ENCODE results near the gene KREMEN1.

Gene KREMEN1

DNA sequence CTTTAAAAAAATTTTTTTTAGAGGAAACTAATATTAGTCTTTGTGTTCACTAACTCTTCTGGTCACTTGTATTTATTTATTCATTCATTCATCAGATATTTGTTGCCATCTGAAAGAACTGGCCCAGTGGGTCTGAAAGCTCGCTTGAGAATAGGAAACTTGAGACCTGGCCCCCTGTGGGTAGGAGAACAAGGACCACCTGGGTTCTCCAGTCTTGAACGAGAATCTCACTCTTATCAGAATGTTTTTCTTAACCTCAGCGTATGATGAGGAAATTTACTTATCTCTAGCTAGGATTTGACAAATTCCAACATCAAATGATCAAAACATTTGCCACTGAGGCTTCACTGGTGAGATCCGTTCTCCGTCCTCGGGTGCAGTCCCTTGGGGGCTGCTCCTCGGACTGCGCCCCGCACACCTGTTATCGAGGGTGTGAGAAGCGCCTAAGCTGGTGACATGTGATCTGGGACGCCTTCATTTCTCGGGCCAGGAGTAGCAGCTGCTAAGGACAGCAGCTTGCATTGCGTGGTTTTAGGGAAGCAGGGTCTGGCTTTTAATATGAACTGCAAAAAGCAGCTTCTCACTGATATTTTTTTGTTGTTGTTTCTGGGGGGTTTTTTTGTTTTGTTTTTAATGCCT, 17.5 kb upstream of the KREMEN1 start:
- Histone ChIP-seq H3K9ac (ENCODE audit: low read length) (no peak overlapping the region), H3K9me2 (replicated peaks; ENCODE audit: insufficient read depth, low read length) (no peaks in the 10 kb centered on the region), H3K9me3 (replicated peaks; ENCODE audit: insufficient read depth, low read length) (no peaks in the 10 kb centered on the region), H3K4me3 (ENCODE audit: low read length) (no peak overlapping the region), H3K27ac (ENCODE audit: low read length) (no peak overlapping the region), H4K20me1 (ENCODE audit: insufficient read depth, low read length) (no peaks in the 10 kb centered on the region), H3K4me2 (ENCODE audit: low read depth, low read length) (no peak overlapping the region), H3F3A (ENCODE audit: insufficient read depth, low read length) (no peaks in the 10 kb centered on the region), H2AFZ (ENCODE audit: low read length) (no peak overlapping the region), H3K27me3 (replicated peaks; ENCODE audit: insufficient read depth, low read length) (no peaks in the 10 kb centered on the region), H3K79me2 (ENCODE audit: low read length) (no peaks in the 10 kb centered on the region), H3K36me3 (replicated peaks; ENCODE audit: insufficient read depth, low read length) (no peaks in the 10 kb centered on the region), H3K4me1 (ENCODE audit: low read length) (no peaks in the 10 kb centered on the region)
- no peak for DNase-seq
- TF ChIP-seq EZH2 (optimal IDR thresholded peaks at IDR 0.05; ENCODE audit: low read depth, low read length), result no peak
- no peak for TF ChIP-seq EZH2phosphoT487 (IDR thresholded peaks at IDR 0.05; ENCODE audit: low read length)
- TF ChIP-seq, protein P1, sequence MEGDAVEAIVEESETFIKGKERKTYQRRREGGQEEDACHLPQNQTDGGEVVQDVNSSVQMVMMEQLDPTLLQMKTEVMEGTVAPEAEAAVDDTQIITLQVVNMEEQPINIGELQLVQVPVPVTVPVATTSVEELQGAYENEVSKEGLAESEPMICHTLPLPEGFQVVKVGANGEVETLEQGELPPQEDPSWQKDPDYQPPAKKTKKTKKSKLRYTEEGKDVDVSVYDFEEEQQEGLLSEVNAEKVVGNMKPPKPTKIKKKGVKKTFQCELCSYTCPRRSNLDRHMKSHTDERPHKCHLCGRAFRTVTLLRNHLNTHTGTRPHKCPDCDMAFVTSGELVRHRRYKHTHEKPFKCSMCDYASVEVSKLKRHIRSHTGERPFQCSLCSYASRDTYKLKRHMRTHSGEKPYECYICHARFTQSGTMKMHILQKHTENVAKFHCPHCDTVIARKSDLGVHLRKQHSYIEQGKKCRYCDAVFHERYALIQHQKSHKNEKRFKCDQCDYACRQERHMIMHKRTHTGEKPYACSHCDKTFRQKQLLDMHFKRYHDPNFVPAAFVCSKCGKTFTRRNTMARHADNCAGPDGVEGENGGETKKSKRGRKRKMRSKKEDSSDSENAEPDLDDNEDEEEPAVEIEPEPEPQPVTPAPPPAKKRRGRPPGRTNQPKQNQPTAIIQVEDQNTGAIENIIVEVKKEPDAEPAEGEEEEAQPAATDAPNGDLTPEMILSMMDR (IDR thresholded peaks at IDR 0.05; ENCODE audit: low read length), result no peak

DNA sequence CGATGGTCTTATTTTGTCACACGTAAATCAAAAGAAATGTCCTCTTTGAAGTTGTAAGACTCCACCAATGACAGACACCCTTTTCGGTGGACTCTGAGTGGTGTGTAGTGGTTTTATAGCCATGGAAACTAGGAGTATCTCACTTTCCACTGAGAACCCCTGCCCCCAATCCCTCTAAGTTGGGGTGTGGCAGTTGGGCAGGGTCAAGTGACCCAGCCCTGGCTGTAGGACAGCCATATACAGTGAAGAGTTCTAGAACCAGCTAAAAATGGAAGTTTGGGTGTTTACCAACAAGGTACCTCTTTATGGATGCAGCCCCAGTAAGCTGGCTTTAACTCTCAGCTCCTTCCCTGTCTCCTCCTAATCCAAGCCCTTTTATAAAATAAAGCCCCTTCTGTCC, 16.4 kb upstream of the KREMEN1 start:
- no peak overlapping the region for H3K9ac ChIP-seq (ENCODE audit: low read length)
- no peak overlapping the region for H3K4me2 ChIP-seq (ENCODE audit: low read depth, low read length)
- no peaks in the 10 kb centered on the region for H3F3A ChIP-seq (ENCODE audit: insufficient read depth, low read length)
- no peaks in the 10 kb centered on the region for H3K4me1 ChIP-seq (ENCODE audit: low read length)
- no peak for DNase-seq
- no peaks in the 10 kb centered on the region for H3K27me3 ChIP-seq (replicated peaks; ENCODE audit: insufficient read depth, low read length)
- no peaks in the 10 kb centered on the region for H3K9me3 ChIP-seq (replicated peaks; ENCODE audit: insufficient read depth, low read length)
- no peaks in the 10 kb centered on the region for H3K9me2 ChIP-seq (replicated peaks; ENCODE audit: insufficient read depth, low read length)
- TF ChIP-seq EZH2phosphoT487 (IDR thresholded peaks at IDR 0.05; ENCODE audit: low read length) (no peak), EZH2 (optimal IDR thresholded peaks at IDR 0.05; ENCODE audit: low read depth, low read length) (no peak)
- TF ChIP-seq, protein P1 (IDR thresholded peaks at IDR 0.05; ENCODE audit: low read length), result no peak
- no peaks in the 10 kb centered on the region for H3K36me3 ChIP-seq (replicated peaks; ENCODE audit: insufficient read depth, low read length)
- no peaks in the 10 kb centered on the region for H3K79me2 ChIP-seq (ENCODE audit: low read length)
- H3K27ac ChIP-seq (ENCODE audit: low read length), result no peak overlapping the region
- no peak overlapping the region for H3K4me3 ChIP-seq (ENCODE audit: low read length)
- H4K20me1 ChIP-seq (ENCODE audit: insufficient read depth, low read length), result no peaks in the 10 kb centered on the region
- no peak overlapping the region for H2AFZ ChIP-seq (ENCODE audit: low read length)

DNA sequence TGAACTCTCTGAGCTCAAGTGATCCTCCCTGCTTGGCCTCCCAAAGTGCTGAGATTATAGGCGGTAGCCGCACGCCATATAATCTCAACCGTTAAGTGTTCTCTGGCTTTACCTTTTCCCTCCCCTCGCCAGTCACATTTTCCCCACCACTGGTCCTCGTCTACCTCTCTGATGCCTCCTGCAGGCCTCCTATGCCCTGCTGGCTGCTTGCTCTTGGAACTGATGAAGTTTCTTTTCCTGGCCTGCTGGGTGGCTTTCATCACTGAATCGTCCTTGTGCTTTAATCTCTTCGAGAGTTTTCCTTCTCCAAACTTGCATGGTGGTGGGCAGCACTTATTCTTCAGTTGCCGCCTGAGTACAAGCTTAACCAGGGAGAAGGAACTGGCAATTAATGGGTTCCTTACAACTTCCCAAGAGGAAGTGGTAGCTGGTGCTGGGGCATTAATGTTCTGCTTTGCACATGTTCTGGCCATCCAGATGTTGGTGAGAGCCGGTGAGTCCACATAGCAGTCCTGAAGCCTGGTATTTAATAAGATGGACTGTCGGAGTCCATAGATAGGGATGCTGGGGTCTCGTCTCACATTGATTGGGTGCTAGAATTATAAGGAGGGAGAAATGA, 12.5 kb upstream of the KREMEN1 start:
- no peak for TF ChIP-seq EZH2phosphoT487 (IDR thresholded peaks at IDR 0.05; ENCODE audit: low read length)
- TF ChIP-seq EZH2 (optimal IDR thresholded peaks at IDR 0.05; ENCODE audit: low read depth, low read length), result no peak
- H3K36me3 ChIP-seq (replicated peaks; ENCODE audit: insufficient read depth, low read length), result no peaks in the 10 kb centered on the region
- no peaks in the 10 kb centered on the region for H3K79me2 ChIP-seq (ENCODE audit: low read length)
- H3K4me2 ChIP-seq (ENCODE audit: low read depth, low read length), result no peak overlapping the region
- H2AFZ ChIP-seq (ENCODE audit: low read length), result no peak overlapping the region
- no peaks in the 10 kb centered on the region for H4K20me1 ChIP-seq (ENCODE audit: insufficient read depth, low read length)
- no peaks in the 10 kb centered on the region for H3K27me3 ChIP-seq (replicated peaks; ENCODE audit: insufficient read depth, low read length)
- no peaks in the 10 kb centered on the region for H3F3A ChIP-seq (ENCODE audit: insufficient read depth, low read length)
- no peaks in the 10 kb centered on the region for H3K4me1 ChIP-seq (ENCODE audit: low read length)
- DNase-seq, result no peak
- no peak overlapping the region for H3K4me3 ChIP-seq (ENCODE audit: low read length)
- no peaks in the 10 kb centered on the region for H3K9me3 ChIP-seq (replicated peaks; ENCODE audit: insufficient read depth, low read length)
- H3K9ac ChIP-seq (ENCODE audit: low read length), result no peak overlapping the region
- no peaks in the 10 kb centered on the region for H3K9me2 ChIP-seq (replicated peaks; ENCODE audit: insufficient read depth, low read length)
- no peak overlapping the region for H3K27ac ChIP-seq (ENCODE audit: low read length)

DNA sequence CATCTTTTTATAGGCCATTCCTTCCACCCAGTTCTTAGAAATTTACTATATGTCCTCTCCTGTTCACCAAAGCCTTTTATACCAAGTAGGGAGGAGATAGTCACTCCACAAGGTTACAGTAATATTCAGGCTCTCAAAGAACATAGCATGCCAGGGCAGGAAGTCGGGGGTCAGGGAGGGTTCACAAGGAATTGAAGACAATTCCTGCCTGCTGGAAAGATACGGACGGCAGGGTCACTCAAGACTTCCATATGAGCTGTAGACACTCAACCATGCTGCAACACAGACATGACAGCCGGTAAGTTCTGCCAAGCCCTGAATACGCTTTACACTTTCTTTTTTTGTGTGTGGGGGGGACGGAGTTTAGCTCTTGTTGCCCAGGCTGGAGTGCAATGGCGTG, 11.9 kb upstream of the KREMEN1 start:
- Histone ChIP-seq H3K4me2 (ENCODE audit: low read depth, low read length) (no peak overlapping the region), H3K27me3 (replicated peaks; ENCODE audit: insufficient read depth, low read length) (no peaks in the 10 kb centered on the region)

More for the DNA sequence above, 11.9 kb upstream of the KREMEN1 start:
- H3K9me3 ChIP-seq (replicated peaks; ENCODE audit: insufficient read depth, low read length), result no peaks in the 10 kb centered on the region
- H2AFZ ChIP-seq (ENCODE audit: low read length), result no peak overlapping the region
- no peaks in the 10 kb centered on the region for H3K36me3 ChIP-seq (replicated peaks; ENCODE audit: insufficient read depth, low read length)
- H3K9me2 ChIP-seq (replicated peaks; ENCODE audit: insufficient read depth, low read length), result no peaks in the 10 kb centered on the region
- TF ChIP-seq EZH2 (optimal IDR thresholded peaks at IDR 0.05; ENCODE audit: low read depth, low read length) (no peak), EZH2phosphoT487 (IDR thresholded peaks at IDR 0.05; ENCODE audit: low read length) (no peak)
- TF ChIP-seq, protein P1 (IDR thresholded peaks at IDR 0.05; ENCODE audit: low read length), result no peak
- no peaks in the 10 kb centered on the region for H3K4me1 ChIP-seq (ENCODE audit: low read length)
- no peak overlapping the region for H3K27ac ChIP-seq (ENCODE audit: low read length)
- H3K4me3 ChIP-seq (ENCODE audit: low read length), result no peak overlapping the region
- H3F3A ChIP-seq (ENCODE audit: insufficient read depth, low read length), result no peaks in the 10 kb centered on the region
- no peaks in the 10 kb centered on the region for H3K79me2 ChIP-seq (ENCODE audit: low read length)
- no peak overlapping the region for H3K9ac ChIP-seq (ENCODE audit: low read length)
- H4K20me1 ChIP-seq (ENCODE audit: insufficient read depth, low read length), result no peaks in the 10 kb centered on the region
- DNase-seq, result no peak

Data from MM.1S (cell line).